Embryonic facial prominence (tissue), 1 donor: Measurements from ENCODE around the gene CHCT1.
"Not testable (repeated sequence)": the region's sequence is repeated elsewhere in the genome, so short reads cannot be mapped to it uniquely, and the experiment has no call there.

Experiments
- DNase-seq: peaks from one replicate; pipeline ENCODE4 v3.0.0-alpha.2; 2016; ENCODE audit errors: extremely low spot score

Gene CHCT1

DNA sequence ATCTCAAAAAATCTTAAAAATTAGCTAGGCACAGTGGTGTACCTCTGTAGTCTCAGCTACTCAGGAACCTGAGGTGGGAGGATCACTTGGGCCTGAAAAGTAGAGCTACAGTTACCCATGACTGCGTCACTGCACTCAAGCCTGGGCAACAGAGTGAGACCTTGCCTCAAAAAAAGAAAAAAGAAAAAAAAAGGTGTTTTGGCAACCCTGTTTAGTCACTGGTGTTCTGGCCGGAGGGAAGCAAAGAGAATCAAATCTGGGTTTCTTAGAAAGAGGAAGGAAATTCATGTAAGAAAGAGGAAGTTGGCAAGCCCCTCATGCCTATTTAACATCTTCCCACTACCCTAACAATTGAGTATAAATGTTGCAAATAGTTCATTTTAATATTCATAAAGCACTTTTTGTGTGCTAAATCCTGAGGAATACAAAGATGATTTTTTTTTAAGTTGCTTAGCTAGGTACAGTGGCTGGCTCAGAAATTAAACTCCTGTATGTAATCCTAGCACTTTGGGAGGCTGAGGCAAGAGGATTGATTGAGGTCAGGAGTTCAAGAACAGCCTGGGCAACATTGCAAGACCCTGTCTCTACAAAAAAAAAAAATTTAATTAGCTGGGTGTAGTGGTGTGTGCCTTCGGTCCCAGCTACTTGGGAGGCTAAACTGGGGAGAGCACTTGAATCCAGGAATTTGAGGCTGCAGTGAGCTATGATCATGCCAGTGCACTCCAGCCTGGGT is 23.9 kb upstream of the CHCT1 start:
- DNase-seq = no peak

- DNase-seq = no peak
These were observed 20.5 kb upstream of the CHCT1 start for GRCh38 chr17:60401819-60402218.

- DNase-seq = no peak
These were observed 18.8 kb upstream of the CHCT1 start for GRCh38 chr17:60403523-60403810.

- no peak for DNase-seq
These were observed 18.3 kb upstream of the CHCT1 start for GRCh38 chr17:60403962-60404361.

DNA sequence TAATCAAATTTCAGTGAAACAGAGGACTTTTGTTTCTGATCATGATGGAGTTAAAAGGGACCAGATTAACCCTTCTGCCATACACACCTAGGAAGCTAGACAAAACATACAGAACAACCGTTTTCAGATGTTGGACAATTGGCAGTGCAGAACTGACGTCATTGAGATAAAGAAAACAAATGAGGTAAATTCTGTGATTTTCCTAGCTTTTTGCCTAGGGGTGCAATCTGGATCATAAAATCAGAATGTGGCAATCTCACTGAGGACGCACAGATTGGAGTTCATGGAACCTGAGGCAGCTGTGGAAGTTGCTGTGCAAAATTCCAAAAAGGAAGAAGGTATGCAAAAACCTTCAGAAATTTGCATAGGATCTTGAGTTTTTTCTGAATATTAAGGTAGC is 15.4 kb upstream of the CHCT1 start:
- no peak for DNase-seq

GRCh38 chr17:60410001-60410400 is 12.3 kb upstream of the CHCT1 start:
- DNase-seq = no peak

- no peak for DNase-seq
These were observed 9.6 kb upstream of the CHCT1 start for GRCh38 chr17:60412701-60413100.

DNA sequence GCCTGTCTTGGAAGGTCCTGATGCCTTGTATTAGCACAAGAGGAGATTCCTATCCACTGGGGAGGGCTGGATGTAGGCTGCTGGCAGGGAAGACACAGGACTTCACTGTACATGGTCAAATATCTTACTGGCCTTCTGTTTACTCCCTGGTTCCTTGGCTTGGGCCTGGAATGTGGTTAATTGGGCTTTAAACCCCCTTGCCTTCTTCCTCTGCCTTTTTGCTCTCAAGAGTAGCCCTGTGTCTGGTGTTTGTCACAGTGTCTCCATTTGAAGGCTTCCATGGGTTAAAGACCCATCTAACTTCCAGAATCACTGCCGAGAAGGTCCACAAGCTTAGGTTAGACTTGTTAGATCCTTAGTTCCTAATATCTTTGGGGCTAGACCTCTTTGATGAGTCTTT is 7.1 kb upstream of the CHCT1 start:
- DNase-seq = no peak

DNA sequence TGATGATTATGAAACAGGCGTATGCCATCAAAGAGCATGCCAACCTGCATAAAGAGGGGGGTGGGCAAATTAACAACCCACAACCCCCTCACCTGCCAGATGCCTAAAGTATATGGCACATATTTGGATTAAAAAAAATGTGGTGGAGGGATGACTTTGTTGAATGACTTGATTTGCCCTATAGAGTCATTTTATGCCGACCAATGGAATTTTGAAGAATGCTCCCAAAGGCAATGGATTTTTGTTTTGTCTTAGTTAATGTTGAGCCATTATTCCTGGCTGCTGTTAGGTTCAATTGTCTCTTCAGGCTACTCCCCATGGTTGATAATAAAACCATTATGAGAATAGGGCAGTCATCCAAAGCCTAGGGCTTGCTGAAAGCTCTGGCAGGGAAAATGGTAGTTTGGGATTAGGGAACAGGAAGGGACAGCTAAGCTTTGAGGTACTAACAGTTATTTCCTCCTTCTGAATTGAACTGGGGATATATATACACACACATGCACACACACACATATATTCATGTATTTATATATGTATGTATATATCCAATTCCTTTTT is 5.8 kb upstream of the CHCT1 start:
- DNase-seq = no peak

DNA sequence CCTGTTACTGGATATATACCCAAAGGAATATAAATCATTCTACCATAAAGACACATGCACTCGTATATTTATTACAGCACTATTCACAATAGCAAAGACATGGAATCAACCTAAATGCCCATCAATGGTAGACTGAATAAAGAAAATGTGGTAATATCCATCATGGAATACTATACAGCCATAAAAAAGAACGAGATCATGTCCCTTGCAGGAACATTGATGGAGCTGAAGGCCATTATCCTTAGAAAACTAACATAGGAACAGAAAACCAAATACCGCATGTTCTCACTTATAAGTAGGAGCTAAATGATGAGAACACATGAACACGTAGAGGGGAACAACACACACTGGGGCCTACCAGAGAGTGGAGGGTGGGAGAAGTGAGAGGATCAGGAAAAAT is 3.3 kb upstream of the CHCT1 start:
- DNase-seq = not testable (repeated sequence)

- not testable (repeated sequence) for DNase-seq
These were observed 2.4 kb upstream of the CHCT1 start for GRCh38 chr17:60419875-60420274.

GRCh38 chr17:60421273-60422161 is 772 bp upstream of the CHCT1 start:
- no peak for DNase-seq

- DNase-seq = no peak
These were observed 1.6 kb downstream of the CHCT1 start for GRCh38 chr17:60423865-60424264.

DNA sequence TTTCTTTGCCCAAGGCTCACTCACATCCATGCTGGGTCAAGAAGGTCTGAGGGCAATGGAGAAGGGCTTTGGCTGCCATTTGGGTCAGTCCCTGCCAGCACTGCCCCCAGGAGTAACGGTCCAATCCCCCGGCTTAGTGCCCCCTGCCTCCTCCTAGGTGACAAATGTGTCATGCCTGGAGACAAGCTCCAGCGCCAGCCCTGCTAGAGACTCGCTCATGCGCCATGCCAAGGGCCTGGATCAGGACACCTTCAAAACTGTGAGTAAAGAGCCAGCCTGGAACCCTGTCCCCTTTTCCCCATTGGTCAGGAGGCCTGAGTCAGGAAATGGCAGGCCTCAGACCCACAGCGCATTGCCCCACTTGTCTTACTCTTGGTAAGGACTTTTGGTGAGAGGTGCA is 3.3 kb downstream of the CHCT1 start:
- DNase-seq = no peak

- DNase-seq = no peak
These were observed 4.3 kb downstream of the CHCT1 start for GRCh38 chr17:60426596-60426995.

DNA sequence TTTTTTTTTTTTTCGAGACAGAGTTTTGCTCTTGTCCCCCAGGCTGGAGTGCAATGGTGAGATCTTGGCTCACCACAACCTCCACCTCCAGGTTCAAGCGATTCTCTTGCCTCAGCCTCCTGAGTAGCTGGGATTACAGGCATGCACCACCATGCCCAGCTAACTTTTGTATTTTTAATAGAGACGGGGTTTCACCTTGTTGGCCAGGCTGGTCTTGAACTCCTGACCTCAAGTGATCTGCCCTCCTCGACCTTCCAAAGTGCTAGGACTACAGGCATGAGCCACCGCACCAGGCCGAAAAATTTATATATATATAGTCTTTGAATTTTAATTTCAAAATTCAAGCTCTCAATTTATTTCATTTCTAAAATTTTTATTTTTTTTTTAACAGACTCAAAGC is 6.2 kb downstream of the CHCT1 start:
- not testable (repeated sequence) for DNase-seq

GRCh38 chr17:60430561-60430960 is 8.3 kb downstream of the CHCT1 start:
- DNase-seq = not testable (repeated sequence)

DNA sequence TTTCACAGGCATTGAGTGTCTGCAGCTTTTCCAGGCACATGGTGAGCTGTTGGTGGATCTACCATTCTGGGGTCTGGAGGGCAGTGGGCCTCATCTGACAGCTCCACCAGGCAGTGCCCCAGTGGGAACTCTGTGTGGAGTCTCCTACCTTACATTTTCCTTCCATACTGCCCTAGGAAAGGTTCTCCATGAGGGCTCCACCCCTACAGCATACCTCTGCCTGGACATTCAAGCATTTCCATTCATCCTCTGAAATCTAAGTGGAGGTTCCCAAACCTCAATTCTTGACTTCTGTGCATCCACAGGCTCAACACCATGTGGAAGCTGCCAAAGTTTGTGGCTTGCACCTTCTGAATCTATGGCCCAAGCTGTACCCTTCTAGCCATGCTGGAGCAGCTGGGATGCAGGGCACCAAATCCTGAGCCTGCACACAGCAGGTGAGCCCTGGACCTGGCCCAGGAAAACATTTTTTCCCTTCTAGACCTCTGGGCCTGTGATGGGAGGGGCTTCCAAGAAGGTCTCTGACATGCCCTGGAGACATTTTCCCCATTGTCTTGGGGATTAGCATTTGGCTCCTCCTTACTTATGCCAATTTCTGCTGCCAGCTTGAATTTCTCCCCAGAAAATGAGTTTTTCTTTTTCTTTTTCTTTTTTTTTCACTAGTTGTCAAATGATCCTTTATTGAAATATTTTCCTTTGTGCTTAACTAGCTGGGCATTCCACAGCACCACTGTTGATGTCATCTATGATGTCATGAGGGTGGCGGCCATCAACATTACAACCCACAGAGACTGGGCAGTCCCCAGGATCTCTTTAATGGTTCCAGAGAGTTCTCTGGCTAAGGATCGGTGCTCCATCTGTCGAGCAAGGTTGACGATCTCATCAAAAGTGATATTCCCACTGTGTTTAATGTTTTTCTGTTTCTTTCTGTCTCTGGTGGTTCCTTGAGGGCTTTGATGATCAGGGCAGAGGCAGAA is 11.0 kb downstream of the CHCT1 start:
- DNase-seq = not testable (repeated sequence)

DNA sequence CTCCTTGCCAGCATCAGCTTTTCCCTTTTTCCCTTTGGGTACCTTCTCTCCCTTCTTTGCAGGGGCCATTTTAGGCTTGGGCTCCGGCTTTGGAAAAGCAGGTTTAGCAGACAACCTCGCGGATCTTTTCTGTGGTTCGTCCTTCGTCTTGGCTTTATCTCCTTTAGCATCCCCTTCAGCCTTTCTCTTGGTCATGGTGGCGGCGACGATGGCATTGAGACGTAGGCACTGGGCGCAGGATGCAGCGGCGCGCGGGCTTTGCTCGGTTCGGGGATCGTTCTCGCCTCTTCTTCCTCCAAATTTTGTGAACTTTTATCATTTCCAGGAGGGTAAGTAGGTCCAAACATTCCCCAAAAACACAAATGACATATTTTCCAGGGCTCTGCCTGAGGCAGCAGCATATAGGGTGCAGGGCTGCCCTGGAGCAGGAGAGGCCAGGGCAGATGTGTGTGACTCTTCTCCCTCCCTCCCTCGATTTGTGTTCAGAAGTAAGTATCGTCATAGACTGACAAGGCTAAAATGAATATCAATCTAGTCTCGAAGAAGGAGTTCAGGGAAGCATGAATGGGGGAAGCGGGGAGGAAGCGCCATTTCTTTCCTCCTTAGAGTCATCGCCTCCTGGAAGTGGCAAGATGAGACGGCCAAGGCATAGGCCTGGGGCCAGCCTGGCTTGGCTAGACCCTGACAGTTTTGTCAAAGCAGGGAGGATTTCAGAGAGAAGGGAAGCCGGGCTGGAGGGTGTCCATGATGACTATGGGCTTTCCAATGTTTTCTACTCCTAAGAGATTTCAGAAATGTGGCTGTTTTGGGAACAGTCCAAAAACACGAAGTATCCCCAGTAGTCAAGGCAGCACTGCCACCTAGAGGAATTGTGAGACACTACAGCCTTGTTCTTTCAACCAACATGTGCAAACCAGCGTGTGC is 13.2 kb downstream of the CHCT1 start:
- peak; percentile 73 for DNase-seq

- no peak for DNase-seq
These were observed 14.4 kb downstream of the CHCT1 start for GRCh38 chr17:60436676-60437075.

DNA sequence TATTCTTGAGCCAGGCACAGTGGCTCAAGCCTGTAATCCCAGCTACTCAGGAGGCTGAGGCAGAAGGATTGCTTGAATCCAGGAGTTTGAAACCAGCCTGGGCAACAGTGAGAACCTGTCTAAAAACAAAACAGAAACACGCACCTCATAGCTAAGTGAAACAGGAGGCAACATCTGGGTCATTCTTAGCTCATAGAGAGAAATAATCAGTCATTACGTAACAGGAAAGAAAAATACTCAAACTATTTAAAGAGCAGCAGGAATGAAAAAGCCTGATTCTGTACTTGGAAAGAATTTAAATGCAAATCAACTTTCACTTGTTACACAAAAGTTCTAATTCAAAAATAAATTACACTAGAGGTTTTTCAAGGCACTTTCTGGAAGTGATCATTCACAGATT is 17.2 kb downstream of the CHCT1 start:
- DNase-seq = no peak
